ENCODE measurements around the gene EFCAB9.

GRCh38 chr5:172163346-172163745, 30.6 kb upstream of the EFCAB9 start:
- TF ChIP-seq CTCF (IDR thresholded peaks at IDR 0.05) (no peak), POLR2A (IDR thresholded peaks at IDR 0.05) (no peak)
